NOMO-1 (cell line): Measurements from ENCODE around the gene IRAK2.

Experiments
- DNase-seq, 2 experiments: peaks; one replicate each; lab custom pipeline; 2025; ENCODE audit not compliant: unreplicated experiment in 2 of 2; lab: John Stamatoyannopoulos, UW

IRAK2 gene

GRCh38 chr3:10279384-10280176 lies 114.9 kb downstream of the IRAK2 start:
- DNase-seq: no peak

- DNase-seq: no peak
These were observed 115.4 kb downstream of the IRAK2 start for GRCh38 chr3:10280177-10280529.

GRCh38 chr3:10280571-10280970 lies 115.9 kb downstream of the IRAK2 start:
- DNase-seq: no peak

GRCh38 chr3:10281951-10282350 lies 117.2 kb downstream of the IRAK2 start:
- DNase-seq: no peak

GRCh38 chr3:10283638-10284037 lies 118.9 kb downstream of the IRAK2 start:
- DNase-seq: no peak

GRCh38 chr3:10284496-10284895 lies 119.8 kb downstream of the IRAK2 start:
- DNase-seq: no peak

- DNase-seq: no peak
These were observed 120.8 kb downstream of the IRAK2 start for GRCh38 chr3:10285272-10286132.

GRCh38 chr3:10286133-10286524 lies 121.4 kb downstream of the IRAK2 start:
- no peak for DNase-seq

- DNase-seq: no peak
These were observed 122.0 kb downstream of the IRAK2 start for GRCh38 chr3:10286596-10287295.

GRCh38 chr3:10287936-10288574 lies 123.3 kb downstream of the IRAK2 start:
- DNase-seq: no peak

GRCh38 chr3:10288575-10288960 lies 123.8 kb downstream of the IRAK2 start:
- DNase-seq: no peak

- DNase-seq: no peak
These were observed 124.4 kb downstream of the IRAK2 start for GRCh38 chr3:10289077-10289476.

- no peak for DNase-seq
These were observed 125.2 kb downstream of the IRAK2 start for GRCh38 chr3:10289787-10290355.

- no peak for DNase-seq
These were observed 125.9 kb downstream of the IRAK2 start for GRCh38 chr3:10290481-10291176.

GRCh38 chr3:10291641-10292040 lies 126.9 kb downstream of the IRAK2 start:
- DNase-seq: no peak

GRCh38 chr3:10292505-10293419 lies 128.0 kb downstream of the IRAK2 start, which contains the start of gene GHRL:
Gene GHRL (minus strand): TSS chr3:10292947. CDS start chr3:10290180, 2,767 bp downstream.
- peak; percentile 68 to 79 for DNase-seq
